Left renal cortex interstitium (tissue), 4 donors: Measurements from ENCODE around the gene GGNBP2. TPM values are rescaled to one million over a fixed set of nuclear protein-coding genes. Genes with fewer than 3 reads are reported as not detected.

Source experiments
- DNase-seq, 4 donors: peaks; one replicate each; pipeline ENCODE4 v3.0.0-alpha.2; 2013; ENCODE audit warnings: low read depth in 4 of 4, low spot score in 2 of 4, missing footprints in 1 of 4
- polyA plus RNA-seq, 4 donors: library from polyadenylated mRNA; unstranded; fragments of 120-200 nt; gene quantifications; one replicate each; pipeline ENCODE4 v1.2.1, GENCODE V29; 2013; ENCODE audit not compliant: insufficient read length in 4 of 4

GGNBP2 gene
- polyA plus RNA-seq, 4 donors = 65.5 to 106 (median 82.6) TPM

- no peak for DNase-seq
These were observed 6.0 kb downstream of the GGNBP2 start for GRCh38 chr17:36550491-36551417.

- no peak for DNase-seq
These were observed 8.7 kb downstream of the GGNBP2 start for GRCh38 chr17:36553459-36553858.

GRCh38 chr17:36566081-36566480, 21.4 kb downstream of the GGNBP2 start:
- DNase-seq = no peak

- no peak for DNase-seq
These were observed 30.3 kb downstream of the GGNBP2 start for GRCh38 chr17:36575028-36575427.

- DNase-seq = no peak
These were observed 32.1 kb downstream of the GGNBP2 start for GRCh38 chr17:36576793-36577192.

- no peak for DNase-seq
These were observed 34.0 kb downstream of the GGNBP2 start for GRCh38 chr17:36578671-36579070.

- no peak for DNase-seq
These were observed 39.1 kb downstream of the GGNBP2 start for GRCh38 chr17:36583787-36584186.

- no peak for DNase-seq
These were observed 41.4 kb downstream of the GGNBP2 start for GRCh38 chr17:36586138-36586537.

GRCh38 chr17:36590082-36590481, 45.4 kb downstream of the GGNBP2 start:
- DNase-seq = no peak

GRCh38 chr17:36591434-36592315, 47.0 kb downstream of the GGNBP2 start, which contains the start of gene DHRS11:
Gene DHRS11, plus strand, starts transcription at chr17:36591879. Its CDS starts 131 bp downstream, at chr17:36592010.
- peak in 2 of 4 donors; percentile 51 to 63 for DNase-seq

- no peak for DNase-seq
These were observed 47.6 kb downstream of the GGNBP2 start for GRCh38 chr17:36592316-36592715.

GRCh38 chr17:36592716-36593321, 48.1 kb downstream of the GGNBP2 start:
- DNase-seq = no peak

- no peak for DNase-seq
These were observed 49.1 kb downstream of the GGNBP2 start for GRCh38 chr17:36593656-36594316.

GRCh38 chr17:36594626-36595401, 50.1 kb downstream of the GGNBP2 start:
- DNase-seq = no peak

- DNase-seq = no peak
These were observed 52.5 kb downstream of the GGNBP2 start for GRCh38 chr17:36597226-36597625.

- no peak for DNase-seq
These were observed 53.4 kb downstream of the GGNBP2 start for GRCh38 chr17:36597866-36598777.

- DNase-seq = no peak
These were observed 54.3 kb downstream of the GGNBP2 start for GRCh38 chr17:36598951-36599401.

- DNase-seq = no peak
These were observed 55.0 kb downstream of the GGNBP2 start for GRCh38 chr17:36599546-36600250.
